Esophagus muscularis mucosa (tissue), 4 donors: ENCODE measurements around the gene CTXN3. TPM values are rescaled to one million over a fixed set of nuclear protein-coding genes. Genes with fewer than 3 reads are reported as not detected.

Experiments used
- DNase-seq: peaks from one replicate; pipeline ENCODE4 v3.0.0-alpha.2; 2017; ENCODE audit errors: extremely low spot score
- H3K27ac ChIP-seq, 4 donors: fragments of 200-600 bp; sonication (generic); replicated peaks in 1 of 4; 1 replicate in 3 of 4; 2 replicates in 1 of 4; pipeline ENCODE4 v1.5.1; 2016 to 2019; ENCODE audit warnings: mild to moderate bottlenecking in 1 of 4
- H3K27me3 ChIP-seq, 4 donors: fragments of 200-600 bp; sonication (generic); one replicate each; pipeline versions ENCODE4 v1.5.1 to v1.6.0; 2016 to 2019
- H3K36me3 ChIP-seq, 4 donors: fragments of 200-600 bp; sonication (generic); one replicate each; pipeline ENCODE4 v1.5.1; 2016 to 2019
- H3K4me1 ChIP-seq, 4 donors: fragments of 200-600 bp; sonication (generic); one replicate each; pipeline ENCODE4 v1.5.1; 2016 to 2019
- H3K4me3 ChIP-seq, 4 donors: fragments of 200-600 bp; sonication (generic); 1 replicate in 2 of 4; 2 replicates in 2 of 4; pipeline ENCODE4 v1.5.1; 2016 to 2019; ENCODE audit warnings: mild to moderate bottlenecking in 4 of 4, moderate library complexity in 1 of 4
- H3K9me3 ChIP-seq, 4 donors: fragments of 200-600 bp; sonication (generic); 1 replicate in 3 of 4; 2 replicates in 1 of 4; pipeline ENCODE4 v1.5.1; 2016 to 2019
- EP300 ChIP-seq: sonication (generic); formaldehyde crosslinking; IDR thresholded peaks from one replicate; pipeline ENCODE4 v1.6.1; 2017; ENCODE audit warnings: antibody characterized with exemption
- POLR2A ChIP-seq: fragments of 450-650 bp; IDR thresholded peaks from one replicate; pipeline ENCODE4 v1.6.1; 2017; ENCODE audit warnings: antibody characterized with exemption, moderate library complexity, mild to moderate bottlenecking, low read depth
- POLR2AphosphoS5 ChIP-seq, 2 donors: sonication (generic); formaldehyde crosslinking; IDR thresholded peaks; one replicate each; pipeline ENCODE4 v1.6.1; 2017; ENCODE audit warnings: antibody characterized with exemption in 2 of 2
- WGBS: methylation state at CpG from one replicate; pipeline ENCODE4 v1.1.5; 2018; 5-methylcytosine and 5-hydroxymethylcytosine counted together
- intact Hi-C: fragments of 100-400 bp; cut with DNase I; formaldehyde crosslinking; loops from one replicate; pipeline ENCODE4 v1.15.1; 2023
- total RNA-seq, 4 donors: library from RNA; depleted of rRNA; stranded (reverse); fragments of >200 nt; gene quantifications; one replicate each; pipeline versions ENCODE4 v1.1.0 to v1.2.1, GENCODE V29; 2016
- TF ChIP-seq, protein P1 (sequence below), 3 experiments: fragments of 200-600 bp in 2 of 3; fragments of 450-650 bp in 1 of 3; sonication (generic) in 2 of 3; IDR thresholded peaks; one replicate each; pipeline ENCODE4 v1.5.1; 2017 to 2019; ENCODE audit warnings: antibody characterized with exemption in 3 of 3, mild to moderate bottlenecking in 2 of 3, moderate library complexity in 1 of 3

CTXN3 gene
- total RNA-seq, 4 donors from 2014 or later = not detected

- Histone ChIP-seq H3K27ac (no peak overlapping the region), H3K9me3 (peaks cover 0 to 3% (median 0%) of the 10 kb centered on the region in 4 donors), H3K4me1 (peaks cover 0 to 12% (median 7%) of the 10 kb centered on the region in 4 donors), H3K4me3 (no peak overlapping the region), H3K27me3 (no peaks in the 10 kb centered on the region), H3K36me3 (no peaks in the 10 kb centered on the region)
- no peak for TF ChIP-seq EP300
- TF ChIP-seq POLR2A = no peak
- 70% methylated on average over 1 of the region's 1 CpG for WGBS
- intact Hi-C loops = no loop called here
- no peak for DNase-seq
Measured at GRCh38 chr5:127694518-127695171, 45.8 kb downstream of the CTXN3 start.

- no peak overlapping the region for H3K4me3 ChIP-seq
- H3K36me3 ChIP-seq = no peaks in the 10 kb centered on the region
- H3K4me1 ChIP-seq = peaks cover 0 to 12% (median 7%) of the 10 kb centered on the region in 4 donors
- peaks cover 0 to 3% (median 0%) of the 10 kb centered on the region in 4 donors for H3K9me3 ChIP-seq
- no peak overlapping the region for H3K27ac ChIP-seq
- intact Hi-C loops = no loop called here
- no peak for DNase-seq
- TF ChIP-seq EP300 = no peak
- TF ChIP-seq POLR2AphosphoS5 (IDR thresholded peaks at IDR 0.05) = no peak
- H3K27me3 ChIP-seq = no peaks in the 10 kb centered on the region
Measured at GRCh38 chr5:127695346-127695745, 46.5 kb downstream of the CTXN3 start.

- intact Hi-C loops = no loop called here
- DNase-seq = no peak
- TF ChIP-seq POLR2A (no peak), EP300 (no peak), POLR2AphosphoS5 (IDR thresholded peaks at IDR 0.05) (no peak)
- TF ChIP-seq, protein P1, sequence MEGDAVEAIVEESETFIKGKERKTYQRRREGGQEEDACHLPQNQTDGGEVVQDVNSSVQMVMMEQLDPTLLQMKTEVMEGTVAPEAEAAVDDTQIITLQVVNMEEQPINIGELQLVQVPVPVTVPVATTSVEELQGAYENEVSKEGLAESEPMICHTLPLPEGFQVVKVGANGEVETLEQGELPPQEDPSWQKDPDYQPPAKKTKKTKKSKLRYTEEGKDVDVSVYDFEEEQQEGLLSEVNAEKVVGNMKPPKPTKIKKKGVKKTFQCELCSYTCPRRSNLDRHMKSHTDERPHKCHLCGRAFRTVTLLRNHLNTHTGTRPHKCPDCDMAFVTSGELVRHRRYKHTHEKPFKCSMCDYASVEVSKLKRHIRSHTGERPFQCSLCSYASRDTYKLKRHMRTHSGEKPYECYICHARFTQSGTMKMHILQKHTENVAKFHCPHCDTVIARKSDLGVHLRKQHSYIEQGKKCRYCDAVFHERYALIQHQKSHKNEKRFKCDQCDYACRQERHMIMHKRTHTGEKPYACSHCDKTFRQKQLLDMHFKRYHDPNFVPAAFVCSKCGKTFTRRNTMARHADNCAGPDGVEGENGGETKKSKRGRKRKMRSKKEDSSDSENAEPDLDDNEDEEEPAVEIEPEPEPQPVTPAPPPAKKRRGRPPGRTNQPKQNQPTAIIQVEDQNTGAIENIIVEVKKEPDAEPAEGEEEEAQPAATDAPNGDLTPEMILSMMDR (IDR thresholded peaks at IDR 0.05) = no peak
- Histone ChIP-seq H3K9me3 (no peaks in the 10 kb centered on the region), H3K27ac (no peak overlapping the region), H3K4me3 (no peak overlapping the region), H3K4me1 (peaks cover 0 to 12% (median 7%) of the 10 kb centered on the region in 4 donors), H3K36me3 (no peaks in the 10 kb centered on the region), H3K27me3 (no peaks in the 10 kb centered on the region)
- 60% methylated on average over 6 of the region's 6 CpGs for WGBS
Measured at GRCh38 chr5:127696683-127697082, 47.8 kb downstream of the CTXN3 start.

DNA sequence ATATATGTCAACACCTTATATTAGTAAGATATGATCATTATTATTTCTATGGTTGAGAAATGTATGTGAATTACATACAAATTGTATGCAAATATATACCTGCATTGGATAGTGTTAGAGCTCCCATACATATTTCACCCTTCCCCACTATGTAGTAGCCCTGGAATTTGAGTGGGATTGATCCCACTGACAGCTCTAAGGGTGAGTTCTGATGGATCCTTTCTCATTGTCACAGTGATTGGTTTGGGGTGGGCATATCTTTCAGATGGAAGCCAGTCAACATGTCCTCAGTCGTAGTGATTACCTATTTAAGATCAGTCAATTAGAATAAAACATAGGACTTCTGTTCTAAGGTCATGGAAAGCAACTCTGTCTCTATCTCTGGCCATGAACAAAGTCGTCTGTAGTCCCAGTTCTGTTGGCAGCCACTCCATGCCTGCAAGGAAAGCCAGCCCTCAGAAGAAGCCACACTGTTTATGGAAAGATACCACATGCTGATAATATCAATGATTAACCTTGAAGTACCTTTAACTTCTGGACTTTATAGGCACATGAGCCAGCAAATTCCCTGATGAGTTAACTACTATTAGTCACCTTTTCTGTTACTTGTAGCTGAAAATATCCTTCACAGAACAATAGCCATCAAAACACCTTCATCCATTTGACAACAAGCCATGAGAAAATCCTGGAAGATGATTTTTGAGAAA lies 49.2 kb downstream of the CTXN3 start:
- H3K36me3 ChIP-seq = no peaks in the 10 kb centered on the region
- DNase-seq = no peak
- H3K27me3 ChIP-seq = no peaks in the 10 kb centered on the region
- H3K27ac ChIP-seq = no peak overlapping the region
- H3K4me1 ChIP-seq = peaks cover 6 to 21% (median 17%) of the 10 kb centered on the region in 4 donors
- TF ChIP-seq POLR2AphosphoS5 (IDR thresholded peaks at IDR 0.05) (no peak), EP300 (no peak), POLR2A (no peak)
- TF ChIP-seq, protein P1 (IDR thresholded peaks at IDR 0.05) = no peak
- intact Hi-C loops = no loop called here
- no peak overlapping the region for H3K4me3 ChIP-seq
- WGBS = 49% methylated on average over 2 of the region's 2 CpGs
- no peaks in the 10 kb centered on the region for H3K9me3 ChIP-seq

DNA sequence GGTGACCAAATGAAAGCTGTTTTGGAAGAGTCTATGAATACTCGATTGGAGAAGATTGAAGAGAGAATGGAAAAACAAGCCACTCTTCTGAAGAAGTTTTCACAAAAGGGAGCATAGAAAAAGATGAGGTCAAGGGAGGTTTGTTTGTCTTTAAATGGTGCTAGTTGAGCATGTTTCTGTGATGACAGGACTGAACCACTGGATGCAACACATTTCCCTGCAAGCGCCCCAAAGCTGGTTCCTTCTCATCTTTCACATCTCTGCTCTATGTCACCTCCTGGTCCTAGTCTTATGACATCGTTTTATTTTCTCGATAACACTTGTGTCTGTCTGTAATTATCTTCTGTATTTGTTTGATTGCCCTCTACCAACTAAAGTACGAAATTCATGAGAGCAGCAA lies 50.5 kb downstream of the CTXN3 start:
- Histone ChIP-seq H3K9me3 (no peaks in the 10 kb centered on the region), H3K4me3 (no peak overlapping the region), H3K4me1 (peaks cover 9 to 33% (median 30%) of the 10 kb centered on the region in 4 donors), H3K36me3 (no peaks in the 10 kb centered on the region), H3K27ac (no peak overlapping the region), H3K27me3 (no peaks in the 10 kb centered on the region)
- intact Hi-C loops = no loop called here
- WGBS = 81% methylated on average over 5 of the region's 5 CpGs
- TF ChIP-seq POLR2AphosphoS5 (IDR thresholded peaks at IDR 0.05) = no peak
- no peak for TF ChIP-seq EP300
- TF ChIP-seq POLR2A = no peak
- TF ChIP-seq, protein P1 (IDR thresholded peaks at IDR 0.05) = no peak
- DNase-seq = no peak
